Spleen (tissue), 7 donors: ENCODE results near the gene XAF1.

Experiments
- CTCF ChIP-seq, 11 experiments: fragments of 200-600 bp in 7 of 11; fragments of 450-650 bp in 4 of 11; sonication (generic) in 4 of 11; IDR thresholded peaks in 8 of 11; conservative IDR thresholded peaks in 3 of 11; 1 replicate in 7 of 11; 2 replicates in 4 of 11; pipeline versions ENCODE4 v1.4.0 to v1.8.0; 2016 to 2021; ENCODE audit warnings: antibody characterized with exemption in 11 of 11, inconsistent platforms in 4 of 11, mild to moderate bottlenecking in 1 of 11
- POLR2A ChIP-seq, 3 donors: fragments of 450-650 bp; IDR thresholded peaks; one replicate each; pipeline ENCODE4 v1.5.1; 2017; ENCODE audit warnings: antibody characterized with exemption in 3 of 3, mild to moderate bottlenecking in 1 of 3
- POLR2AphosphoS5 ChIP-seq, 3 donors: sonication (generic); formaldehyde crosslinking; IDR thresholded peaks; one replicate each; pipeline ENCODE4 v1.5.1; 2017; ENCODE audit warnings: antibody characterized with exemption in 3 of 3
- donor health status: DM: no; HTN: no; CAD: no; lungs with moderate emphysema.
- donor health status: DM: no; HTN: no; CAD: no.
- donor health status: DM: no; HTN: no; CAD: no.

GRCh38 chr17:6811510-6811909, 55.7 kb downstream of the XAF1 start:
- no peak for TF ChIP-seq CTCF (IDR thresholded peaks at IDR 0.05 in 8 of 11, conservative IDR thresholded peaks at IDR 0.05 in 3 of 11)
- no peak for TF ChIP-seq POLR2A (IDR thresholded peaks at IDR 0.05)
- TF ChIP-seq POLR2AphosphoS5 (IDR thresholded peaks at IDR 0.05), result no peak
